ENCODE results near the gene B3GALT5.

B3GALT5 gene

DNA sequence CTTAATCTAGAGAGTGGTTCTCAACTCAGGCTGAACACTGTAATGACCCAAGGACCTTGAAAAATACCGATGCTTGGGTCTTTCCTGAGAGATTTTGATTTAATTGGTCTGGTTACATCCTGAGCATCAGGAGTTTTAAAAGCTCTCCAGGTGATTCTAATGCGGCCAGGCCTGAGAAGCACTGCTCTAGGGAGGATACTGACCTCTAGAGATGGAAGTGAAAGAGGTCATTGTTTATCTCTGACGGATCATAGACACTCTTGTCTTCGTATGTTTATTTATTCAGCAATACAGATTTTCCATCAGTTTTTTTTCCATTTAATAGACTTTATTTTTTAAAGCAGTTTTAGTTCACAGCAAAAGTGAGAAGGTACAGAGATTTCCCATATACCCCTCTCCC, 77.7 kb downstream of the B3GALT5 start:
- TF ChIP-seq, protein P1, sequence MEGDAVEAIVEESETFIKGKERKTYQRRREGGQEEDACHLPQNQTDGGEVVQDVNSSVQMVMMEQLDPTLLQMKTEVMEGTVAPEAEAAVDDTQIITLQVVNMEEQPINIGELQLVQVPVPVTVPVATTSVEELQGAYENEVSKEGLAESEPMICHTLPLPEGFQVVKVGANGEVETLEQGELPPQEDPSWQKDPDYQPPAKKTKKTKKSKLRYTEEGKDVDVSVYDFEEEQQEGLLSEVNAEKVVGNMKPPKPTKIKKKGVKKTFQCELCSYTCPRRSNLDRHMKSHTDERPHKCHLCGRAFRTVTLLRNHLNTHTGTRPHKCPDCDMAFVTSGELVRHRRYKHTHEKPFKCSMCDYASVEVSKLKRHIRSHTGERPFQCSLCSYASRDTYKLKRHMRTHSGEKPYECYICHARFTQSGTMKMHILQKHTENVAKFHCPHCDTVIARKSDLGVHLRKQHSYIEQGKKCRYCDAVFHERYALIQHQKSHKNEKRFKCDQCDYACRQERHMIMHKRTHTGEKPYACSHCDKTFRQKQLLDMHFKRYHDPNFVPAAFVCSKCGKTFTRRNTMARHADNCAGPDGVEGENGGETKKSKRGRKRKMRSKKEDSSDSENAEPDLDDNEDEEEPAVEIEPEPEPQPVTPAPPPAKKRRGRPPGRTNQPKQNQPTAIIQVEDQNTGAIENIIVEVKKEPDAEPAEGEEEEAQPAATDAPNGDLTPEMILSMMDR (IDR thresholded peaks at IDR 0.05; ENCODE audit: borderline replicate concordance, insufficient read depth, low read depth, low read length) = no peak

DNA sequence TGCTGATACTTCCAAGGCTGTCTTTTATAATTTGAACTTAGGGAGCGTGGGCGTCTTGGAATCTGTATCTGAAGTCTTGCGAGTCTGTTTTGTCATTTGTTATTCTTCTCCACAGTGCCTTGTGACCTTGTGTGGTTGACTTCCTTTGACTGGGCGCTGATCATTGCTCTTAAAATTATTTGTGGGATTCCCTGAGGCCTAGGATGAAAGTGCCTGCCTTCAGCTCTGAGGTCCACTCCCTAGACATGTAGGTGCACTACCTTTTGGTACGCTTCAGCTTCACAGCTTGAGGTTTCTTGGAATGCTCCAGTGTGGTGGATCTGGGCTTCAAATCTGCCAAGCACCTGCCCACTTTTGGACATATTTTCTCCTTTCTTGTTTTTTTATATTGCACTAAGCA, 82.0 kb downstream of the B3GALT5 start:
- TF ChIP-seq, protein P1 (IDR thresholded peaks at IDR 0.05; ENCODE audit: borderline replicate concordance, insufficient read depth, low read depth, low read length) = no peak

More for the DNA sequence above, 77.7 kb downstream of the B3GALT5 start:
- H3K4me3 ChIP-seq (ENCODE audit: low read depth, low read length) = no peak overlapping the region

DNA sequence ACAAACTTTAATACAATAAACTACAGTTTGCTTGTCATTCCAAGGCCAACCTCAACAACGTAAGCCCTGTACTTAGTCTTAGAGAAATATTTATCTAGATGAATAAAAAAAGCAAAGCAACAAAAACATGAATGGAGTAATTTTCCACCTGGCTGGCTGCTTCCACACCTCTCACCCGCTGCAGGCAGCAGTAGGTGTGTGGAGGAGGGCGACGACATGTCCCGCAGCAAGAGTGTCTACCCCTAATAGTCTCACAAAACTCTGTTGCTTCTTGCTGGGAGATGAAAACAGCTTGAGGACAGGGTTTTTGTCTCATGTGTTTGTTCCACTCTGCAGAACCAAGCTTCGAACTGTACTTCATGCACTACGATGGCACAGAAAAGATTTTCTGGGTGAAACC, 83.5 kb downstream of the B3GALT5 start:
- TF ChIP-seq, protein P1 (IDR thresholded peaks at IDR 0.05; ENCODE audit: borderline replicate concordance, insufficient read depth, low read depth, low read length) = no peak
- H3K4me3 ChIP-seq (ENCODE audit: low read depth, low read length) = no peak overlapping the region

More for the DNA sequence above, 82.0 kb downstream of the B3GALT5 start:
- H3K4me3 ChIP-seq (ENCODE audit: low read depth, low read length) = no peak overlapping the region

DNA sequence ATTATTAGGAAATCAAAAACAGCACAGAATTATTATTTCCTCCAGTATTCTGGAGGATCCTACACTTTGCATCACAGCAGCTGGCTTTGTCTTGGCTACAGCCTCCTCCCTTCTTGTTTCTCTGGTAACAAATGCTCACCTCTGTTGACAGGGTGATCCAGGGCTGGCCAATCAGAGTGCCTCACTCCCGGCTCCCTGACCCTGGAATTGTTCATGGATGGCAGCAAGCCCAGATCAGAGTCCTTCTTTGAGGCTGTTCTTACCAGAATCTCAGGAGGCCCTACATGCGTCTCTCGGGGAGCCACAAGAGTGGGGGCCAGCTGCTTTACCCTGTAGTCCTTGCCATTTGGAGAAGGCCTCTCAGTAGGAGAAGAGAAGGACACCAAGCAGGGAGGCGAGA, 83.9 kb downstream of the B3GALT5 start:
- TF ChIP-seq, protein P1 (IDR thresholded peaks at IDR 0.05; ENCODE audit: borderline replicate concordance, insufficient read depth, low read depth, low read length) = no peak
- H3K4me3 ChIP-seq (ENCODE audit: low read depth, low read length) = no peak overlapping the region

DNA sequence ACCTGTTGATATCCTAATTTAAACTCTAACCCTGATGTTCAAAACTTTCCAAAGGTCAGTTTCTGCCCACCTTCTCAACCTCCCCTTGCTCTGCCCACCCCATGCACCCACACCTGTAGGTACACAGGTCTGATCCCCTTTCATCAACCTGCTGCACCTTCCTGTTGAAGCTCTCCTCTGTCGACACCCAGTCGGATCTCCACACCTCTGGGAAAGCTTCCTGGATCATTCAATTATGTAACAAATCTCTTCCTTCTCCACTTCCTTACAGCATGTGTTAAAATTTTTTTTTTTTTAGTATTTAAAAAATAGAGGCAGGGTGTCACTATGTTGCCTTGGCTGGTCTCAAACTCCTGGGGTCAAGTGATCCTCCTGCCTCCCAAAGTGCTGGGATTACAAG, 87.6 kb downstream of the B3GALT5 start:
- TF ChIP-seq, protein P1 (IDR thresholded peaks at IDR 0.05; ENCODE audit: borderline replicate concordance, insufficient read depth, low read depth, low read length) = no peak
- no peak overlapping the region for H3K4me3 ChIP-seq (ENCODE audit: low read depth, low read length)

DNA sequence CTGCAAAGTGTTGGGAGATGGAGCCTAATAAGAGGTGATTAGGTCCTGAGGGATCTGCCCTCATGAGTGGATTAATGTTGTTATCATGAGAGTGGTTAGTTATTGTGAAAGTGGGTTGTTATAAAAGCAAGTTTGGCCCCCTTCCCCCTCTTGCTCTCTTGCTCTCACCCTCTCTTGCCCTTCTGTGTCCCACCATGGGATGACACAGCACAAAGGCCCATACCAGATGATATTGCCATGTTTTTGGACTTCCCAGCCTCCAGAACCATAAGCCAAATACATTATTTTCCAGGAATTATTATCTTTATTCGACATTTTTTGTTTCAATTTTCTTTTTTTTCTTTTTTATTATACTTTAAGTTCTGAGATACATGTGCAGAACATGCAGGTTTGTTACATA, 90.8 kb downstream of the B3GALT5 start:
- TF ChIP-seq, protein P1 (IDR thresholded peaks at IDR 0.05; ENCODE audit: borderline replicate concordance, insufficient read depth, low read depth, low read length) = no peak
- no peak overlapping the region for H3K4me3 ChIP-seq (ENCODE audit: low read depth, low read length)

DNA sequence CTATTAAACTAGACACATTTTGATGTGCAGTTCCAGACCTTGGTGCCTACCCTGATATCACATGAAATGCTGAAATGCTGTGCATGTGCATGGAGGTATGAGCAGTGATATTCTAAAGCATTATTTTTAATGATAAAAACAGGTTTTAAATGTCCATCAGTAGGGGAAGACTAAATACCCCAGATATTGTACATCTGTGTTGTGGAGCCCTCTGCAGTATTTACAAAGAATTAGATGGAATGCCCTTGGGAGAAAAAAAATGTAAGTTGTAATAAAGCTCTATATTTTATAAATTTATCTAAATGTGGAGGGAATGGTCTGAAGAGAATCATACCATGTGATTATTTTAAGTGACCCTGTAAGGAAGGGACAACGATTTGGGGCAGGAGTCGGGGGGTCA, 93.1 kb downstream of the B3GALT5 start:
- no peak overlapping the region for H3K4me3 ChIP-seq (ENCODE audit: low read depth, low read length)
- TF ChIP-seq, protein P1 (IDR thresholded peaks at IDR 0.05; ENCODE audit: borderline replicate concordance, insufficient read depth, low read depth, low read length) = no peak

All from GM12875 (cell line).